ENCODE data around the gene ALG1.

- TF ChIP-seq POLR2AphosphoS5 (IDR thresholded peaks at IDR 0.05; ENCODE audit: low read depth), result no peak
- no peak for TF ChIP-seq CTCF (IDR thresholded peaks at IDR 0.05; ENCODE audit: insufficient read depth, low read length)
- TF ChIP-seq GABPA (IDR thresholded peaks at IDR 0.05; ENCODE audit: low read depth), result no peak
- no peak for TF ChIP-seq SPI1 (IDR thresholded peaks at IDR 0.05; ENCODE audit: borderline replicate concordance, low read depth)
These were observed 24.7 kb upstream of the ALG1 start for GRCh38 chr16:5046914-5047313.

Measured in HL-60 (cell line).